HG02981 (cell line): Measurements from ENCODE around the gene ODR4.
A peak's percentile ranks its signal among the peaks of the same experiment; 100 is the strongest.
"Not testable (repeated sequence)": the region's sequence is repeated elsewhere in the genome, so short reads cannot be mapped to it uniquely, and the experiment has no call there.

Source experiments
- ATAC-seq: cut with Tn5 transposase; IDR thresholded peaks from one replicate; pipeline ENCODE4 v1.9.1; 2021; ENCODE audit warnings: mild to moderate bottlenecking, moderate library complexity; ENCODE audit not compliant: unreplicated experiment

Gene ODR4

GRCh38 chr1:186420923-186421322, 45.3 kb downstream of the ODR4 start:
- peak; percentile 81 for ATAC-seq

- ATAC-seq = no peak
Observed at GRCh38 chr1:186421446-186421845, 45.8 kb downstream of the ODR4 start.

GRCh38 chr1:186424539-186424938, 48.9 kb downstream of the ODR4 start:
- no peak for ATAC-seq

- no peak for ATAC-seq
Observed at GRCh38 chr1:186426118-186426517, 50.5 kb downstream of the ODR4 start.

GRCh38 chr1:186429017-186429416, 53.4 kb downstream of the ODR4 start:
- no peak for ATAC-seq

GRCh38 chr1:186435336-186435735, 59.7 kb downstream of the ODR4 start:
- no peak for ATAC-seq

- ATAC-seq = no peak
Observed at GRCh38 chr1:186438567-186438966, 62.9 kb downstream of the ODR4 start.

- ATAC-seq = no peak
Observed at GRCh38 chr1:186440584-186440983, 64.9 kb downstream of the ODR4 start.

- ATAC-seq = no peak
Observed at GRCh38 chr1:186442651-186443375, 67.2 kb downstream of the ODR4 start.

- peak; percentile 55 for ATAC-seq
Observed at GRCh38 chr1:186443638-186444037, 68.0 kb downstream of the ODR4 start.

- ATAC-seq = no peak
Observed at GRCh38 chr1:186446152-186446551, 70.5 kb downstream of the ODR4 start.

- no peak for ATAC-seq
Observed at GRCh38 chr1:186454981-186455380, 79.3 kb downstream of the ODR4 start.

GRCh38 chr1:186456729-186457255, 81.2 kb downstream of the ODR4 start:
- ATAC-seq = no peak

- ATAC-seq = not testable (repeated sequence)
Observed at GRCh38 chr1:186459161-186459560, 83.5 kb downstream of the ODR4 start.

- no peak for ATAC-seq
Observed at GRCh38 chr1:186461014-186461413, 85.4 kb downstream of the ODR4 start, which contains the start of gene PDC. Gene PDC (minus strand): TSS chr1:186461114. CDS start chr1:186449459, 11,655 bp downstream.

GRCh38 chr1:186463511-186463910, 87.9 kb downstream of the ODR4 start:
- no peak for ATAC-seq

GRCh38 chr1:186463926-186464325, 88.3 kb downstream of the ODR4 start:
- ATAC-seq = no peak

- ATAC-seq = not testable (repeated sequence)
Observed at GRCh38 chr1:186465491-186465890, 89.9 kb downstream of the ODR4 start.

- no peak for ATAC-seq
Observed at GRCh38 chr1:186465946-186466345, 90.3 kb downstream of the ODR4 start.
